ENCODE data around the gene CACNA1H.

DNA sequence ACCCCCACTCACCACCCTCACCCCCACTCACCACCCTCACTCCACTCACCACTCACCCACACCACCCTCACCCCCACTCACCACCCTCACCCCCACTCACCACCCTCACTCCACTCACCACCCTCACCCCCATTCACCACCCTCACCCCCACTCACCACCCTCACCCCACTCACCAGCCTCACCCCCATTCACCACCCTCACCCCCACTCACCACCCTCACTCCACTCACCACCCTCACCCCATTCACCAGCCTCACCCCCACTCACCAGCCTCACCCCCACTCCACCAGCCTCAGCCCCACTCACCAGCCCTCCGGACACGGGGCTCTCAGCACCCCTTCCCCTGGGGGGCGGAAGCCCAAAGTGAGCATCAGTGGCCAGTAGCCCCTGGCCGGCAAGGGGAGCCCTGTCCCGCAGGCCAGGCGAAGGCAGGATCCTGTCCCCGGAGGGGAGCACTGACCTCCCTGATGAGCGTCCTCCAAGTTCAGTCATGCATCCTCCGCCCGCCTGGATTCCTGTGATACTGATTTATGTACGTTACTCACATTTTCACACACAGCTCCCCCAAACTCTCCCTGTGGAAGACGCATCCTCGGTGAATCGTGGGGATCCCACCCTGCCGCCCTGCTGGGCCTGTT lies 38.9 kb upstream of the CACNA1H start:
- TF ChIP-seq CTCF (IDR thresholded peaks at IDR 0.05) = no peak
- no peak for TF ChIP-seq POLR2A (IDR thresholded peaks at IDR 0.05)

Measured in right lobe of liver (tissue), 4 donors.